T1000 (cell line): Measurements from ENCODE around the gene UTP15.
A peak's percentile ranks its signal among the peaks of the same experiment; 100 is the strongest.

Experiments used
- DNase-seq: peaks from one replicate; lab custom pipeline; 2025; ENCODE audit warnings: mixed read lengths; lab: John Stamatoyannopoulos, UW

UTP15 gene, protein sequence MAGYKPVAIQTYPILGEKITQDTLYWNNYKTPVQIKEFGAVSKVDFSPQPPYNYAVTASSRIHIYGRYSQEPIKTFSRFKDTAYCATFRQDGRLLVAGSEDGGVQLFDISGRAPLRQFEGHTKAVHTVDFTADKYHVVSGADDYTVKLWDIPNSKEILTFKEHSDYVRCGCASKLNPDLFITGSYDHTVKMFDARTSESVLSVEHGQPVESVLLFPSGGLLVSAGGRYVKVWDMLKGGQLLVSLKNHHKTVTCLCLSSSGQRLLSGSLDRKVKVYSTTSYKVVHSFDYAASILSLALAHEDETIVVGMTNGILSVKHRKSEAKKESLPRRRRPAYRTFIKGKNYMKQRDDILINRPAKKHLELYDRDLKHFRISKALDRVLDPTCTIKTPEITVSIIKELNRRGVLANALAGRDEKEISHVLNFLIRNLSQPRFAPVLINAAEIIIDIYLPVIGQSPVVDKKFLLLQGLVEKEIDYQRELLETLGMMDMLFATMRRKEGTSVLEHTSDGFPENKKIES

DNA sequence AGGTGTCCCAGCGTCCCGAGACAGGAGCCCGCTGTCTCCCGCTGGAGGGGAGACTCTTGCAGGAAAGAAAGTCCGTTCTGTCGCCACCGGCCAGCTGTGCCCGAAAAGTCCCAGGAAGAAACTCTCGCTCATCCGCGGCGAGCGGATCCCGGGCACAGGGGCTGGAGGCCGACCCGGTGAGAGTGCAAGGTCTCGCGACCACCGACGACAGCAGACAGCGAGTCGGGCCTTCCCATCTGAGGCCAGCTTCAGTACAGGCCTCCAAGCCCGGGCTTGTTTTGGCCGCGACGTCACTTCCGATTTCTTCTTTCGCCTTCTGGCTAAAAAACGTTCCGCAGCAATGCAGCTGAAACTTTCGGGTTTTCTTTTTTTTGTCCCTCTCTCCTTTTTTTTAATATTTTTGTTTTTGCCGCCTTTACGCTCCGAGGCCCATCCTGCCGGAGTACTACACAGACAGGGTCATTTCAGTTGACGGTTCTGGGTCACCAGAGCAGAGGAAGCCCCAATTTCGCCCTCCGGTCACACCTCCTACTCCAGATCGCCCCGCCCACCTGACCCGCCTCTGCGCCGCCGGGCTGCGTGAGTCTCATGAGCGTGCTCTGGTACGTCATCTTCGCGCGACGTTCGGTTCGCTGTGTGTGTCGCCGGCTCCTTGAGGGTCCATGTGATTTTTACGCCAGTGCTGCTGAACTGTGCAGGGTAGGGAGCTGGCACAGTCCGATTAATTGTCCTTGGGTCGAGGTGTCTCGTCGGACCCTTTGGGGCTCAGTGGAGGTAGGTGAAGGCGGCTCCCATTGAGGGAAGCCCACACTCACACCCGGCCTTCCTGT is at the start of gene UTP15, which contains the start of gene ANKRA2:
TSS of gene UTP15 (plus strand) at position 605 of the 830 bp plus-strand sequence. CDS start 1,602 bp downstream, outside the sequence.
TSS of gene ANKRA2 (minus strand) at position 501 of the 830 bp plus-strand sequence. CDS start 2,758 bp downstream, outside the sequence.
- DNase-seq = peak; percentile 92

DNA sequence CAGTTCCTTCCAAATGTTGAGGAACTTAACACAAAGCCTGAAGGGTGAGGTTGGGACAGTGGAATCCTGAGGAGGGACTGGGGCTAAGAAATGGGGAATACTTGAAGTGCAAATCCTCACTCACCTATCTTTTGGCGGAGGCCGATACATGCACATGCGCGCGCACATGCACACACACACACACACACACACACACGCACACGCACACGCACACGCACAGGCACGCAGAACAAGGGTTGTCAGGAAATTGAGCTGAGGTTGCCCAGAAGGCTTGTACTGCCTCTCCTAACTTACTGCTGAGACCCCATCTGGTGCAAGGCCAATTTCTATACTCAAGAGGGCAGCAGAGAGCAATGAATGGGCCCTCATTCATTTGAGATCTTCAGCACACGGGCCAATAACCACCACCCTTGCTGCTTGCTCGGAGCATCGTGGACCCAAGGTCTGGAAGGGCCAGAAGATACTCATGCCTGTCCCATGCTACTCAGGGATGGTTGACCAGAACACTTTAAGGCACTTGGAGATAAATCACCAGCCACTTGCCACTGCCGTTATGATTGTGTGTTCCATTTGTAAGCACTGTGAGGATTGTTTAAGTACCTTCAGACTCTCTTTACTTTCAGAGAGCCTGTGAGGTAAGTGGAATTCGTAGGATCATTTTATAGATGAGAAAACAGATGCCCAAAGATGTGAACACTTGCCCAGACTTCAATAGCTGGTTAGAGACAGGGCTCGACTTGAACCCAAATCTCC is 45.8 kb upstream of the UTP15 start:
- peak; percentile 59 for DNase-seq

DNA sequence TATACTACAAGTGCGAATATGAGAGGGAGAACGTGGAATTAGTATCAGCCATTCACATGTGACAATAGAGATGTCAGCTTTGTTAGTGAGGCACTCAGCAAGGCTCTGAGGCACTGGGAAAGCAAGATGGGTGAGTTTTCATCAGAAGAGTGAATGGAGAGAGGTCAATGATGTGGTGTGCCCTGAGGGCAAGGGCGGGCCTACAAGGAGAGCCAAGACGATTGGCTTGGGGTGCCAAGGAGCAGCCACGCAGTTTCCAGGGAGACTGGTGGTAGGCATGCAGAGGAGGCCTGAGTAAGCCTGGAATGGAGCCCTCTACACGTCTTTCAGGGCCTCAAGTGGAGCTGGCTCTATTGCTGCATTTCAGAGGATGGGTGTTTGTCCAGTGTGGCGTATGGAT is 42.6 kb upstream of the UTP15 start:
- no peak for DNase-seq

DNA sequence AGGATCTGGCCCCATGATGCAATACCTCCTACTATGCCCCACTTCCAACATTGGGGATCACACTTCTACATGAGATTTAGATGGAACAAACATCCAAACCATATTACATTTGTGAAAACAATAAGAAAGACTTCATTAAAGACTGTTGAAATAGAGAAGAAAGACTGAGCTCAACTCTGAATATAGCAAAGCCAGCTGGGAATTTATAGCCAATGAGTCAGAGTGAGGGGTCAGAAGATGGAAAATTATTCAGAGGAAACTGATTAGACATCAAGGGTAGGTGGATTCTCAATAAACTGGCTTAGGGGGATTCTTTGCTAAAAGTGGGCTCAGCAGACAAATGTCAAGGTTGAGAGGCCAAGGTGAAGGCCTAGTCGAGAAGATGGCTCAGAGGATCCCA is 41.7 kb upstream of the UTP15 start:
- DNase-seq = no peak

DNA sequence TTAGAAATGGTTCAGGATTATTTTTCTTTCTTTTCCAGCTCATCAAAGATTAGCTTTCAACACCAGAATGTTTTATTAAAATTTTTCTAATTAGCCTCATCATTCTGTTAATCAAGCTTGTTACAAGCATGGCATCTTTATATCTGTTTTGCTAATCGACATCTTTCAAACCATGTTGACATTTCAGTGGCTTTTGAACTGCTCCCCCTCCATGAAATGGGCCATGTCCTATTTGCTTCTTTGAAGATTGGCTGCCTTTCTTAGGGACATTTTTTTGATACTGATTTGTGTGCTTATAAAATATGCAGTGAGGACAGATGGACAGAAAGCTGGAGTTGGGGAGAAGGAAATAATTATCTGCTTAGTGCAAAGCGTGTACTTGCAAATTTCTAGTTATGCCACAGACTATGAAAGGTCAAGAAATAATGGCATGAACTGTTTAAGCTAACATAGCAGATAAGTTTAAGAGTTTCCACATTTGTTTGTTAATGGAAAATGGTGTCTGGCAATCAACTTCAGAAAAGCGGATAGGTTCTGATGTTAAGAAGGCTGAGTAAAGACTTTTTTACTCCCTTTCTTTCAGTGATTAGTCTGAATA is 39.8 kb upstream of the UTP15 start:
- no peak for DNase-seq

DNA sequence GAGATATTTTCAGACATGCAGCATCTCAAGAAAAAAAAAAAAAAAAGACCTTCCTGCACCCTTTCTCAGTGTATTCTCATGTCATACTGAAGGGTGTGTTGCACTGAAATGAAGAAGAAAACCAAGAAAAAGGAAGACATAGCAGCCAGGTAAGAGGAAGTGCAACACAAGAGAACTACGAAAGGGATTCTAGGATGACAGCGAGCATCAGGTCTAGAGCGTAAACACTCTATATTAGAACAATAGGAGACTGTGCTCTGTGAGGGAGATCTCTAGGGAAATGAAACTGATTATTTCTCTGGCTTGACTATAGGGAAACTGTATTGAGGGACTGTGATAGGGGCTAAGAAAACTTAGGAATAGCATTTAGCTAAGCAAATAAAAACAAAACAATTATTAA is 37.3 kb upstream of the UTP15 start:
- no peak for DNase-seq

DNA sequence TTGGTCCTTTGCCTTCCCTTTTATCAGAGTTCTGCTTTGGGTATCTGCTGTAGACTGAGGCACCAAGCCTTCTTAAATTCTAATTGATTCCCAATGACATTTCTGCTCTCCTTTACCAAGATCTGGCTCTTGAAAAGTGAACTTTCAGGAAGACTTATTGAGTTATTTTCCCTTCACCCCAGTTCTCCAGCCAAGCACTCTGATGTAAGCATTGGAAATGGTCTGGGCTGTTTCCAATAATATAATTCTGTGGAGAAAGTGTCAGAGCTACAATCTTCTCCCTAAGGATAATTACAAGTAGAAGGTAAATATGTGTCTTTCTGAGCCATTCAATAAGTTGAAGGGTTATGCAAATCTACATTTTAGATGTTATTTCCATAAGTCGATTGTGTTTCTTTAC is 36.5 kb upstream of the UTP15 start:
- DNase-seq = no peak

DNA sequence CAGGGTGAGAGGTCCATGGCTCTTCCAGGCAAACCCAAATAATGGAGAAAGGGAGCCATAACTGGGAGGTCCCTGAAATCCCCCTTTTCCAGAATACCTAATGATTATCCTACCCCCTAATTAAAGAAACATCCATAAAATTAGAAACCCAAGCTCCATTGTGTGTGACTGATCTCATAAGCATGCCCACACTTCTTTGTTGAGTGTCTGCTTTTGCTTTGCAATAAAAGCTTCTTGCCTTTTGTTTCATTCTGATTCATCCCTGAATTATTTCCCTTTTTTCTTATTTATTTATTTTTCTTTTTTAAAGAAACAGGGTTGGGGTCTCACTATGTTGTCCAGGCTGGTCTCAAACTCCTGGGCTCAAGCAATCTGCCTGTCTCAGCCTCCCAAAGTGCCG is 34.2 kb upstream of the UTP15 start:
- no peak for DNase-seq

DNA sequence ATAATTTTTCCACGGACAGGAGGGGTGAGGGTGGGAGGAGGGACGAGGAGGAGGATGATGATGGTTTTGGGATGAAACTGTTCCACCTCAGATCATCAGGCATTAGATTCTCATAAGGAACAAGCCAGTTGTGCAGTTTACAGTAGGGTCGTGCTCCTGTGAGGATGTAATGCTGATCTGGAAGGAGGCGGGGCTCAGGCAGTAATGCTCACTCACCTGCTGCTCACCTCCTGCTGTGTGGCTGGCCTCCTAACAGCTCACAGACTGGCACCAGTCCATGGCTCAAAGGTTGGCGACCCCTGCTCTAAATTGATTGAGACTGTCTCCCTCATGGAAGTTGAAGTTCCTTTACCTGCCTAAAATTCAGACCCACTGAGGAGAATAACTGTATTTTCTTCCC is 33.3 kb upstream of the UTP15 start:
- no peak for DNase-seq

DNA sequence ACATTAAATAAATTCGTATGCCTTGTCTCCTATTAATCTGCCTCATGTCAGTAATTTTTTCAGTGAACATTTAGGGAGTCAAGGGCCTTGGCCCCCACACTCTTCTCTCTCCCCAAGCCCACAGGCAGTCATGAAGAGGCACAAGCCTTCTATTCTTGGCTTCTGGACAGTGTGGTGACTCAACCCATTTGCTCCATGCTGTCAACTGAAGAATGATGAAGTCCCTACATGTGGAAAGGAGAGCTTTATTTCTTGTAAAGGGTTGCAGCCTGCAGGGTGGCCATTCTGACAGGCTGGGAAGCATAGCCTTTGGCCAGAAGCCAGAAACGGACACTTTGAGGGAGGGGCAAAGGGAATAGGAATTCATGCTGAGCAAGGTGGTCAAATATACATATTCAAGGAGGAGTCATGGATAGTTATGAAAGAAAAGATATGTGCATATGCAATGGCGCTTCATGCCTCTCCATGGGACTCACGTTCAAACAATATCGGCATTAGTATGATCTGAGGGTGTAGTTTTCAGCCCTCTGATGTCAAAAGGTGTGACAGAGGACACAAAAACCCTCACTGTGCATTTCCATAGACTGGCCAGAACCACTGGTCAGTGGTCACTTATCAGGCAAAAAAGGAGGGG is 31.4 kb upstream of the UTP15 start:
- DNase-seq = no peak

DNA sequence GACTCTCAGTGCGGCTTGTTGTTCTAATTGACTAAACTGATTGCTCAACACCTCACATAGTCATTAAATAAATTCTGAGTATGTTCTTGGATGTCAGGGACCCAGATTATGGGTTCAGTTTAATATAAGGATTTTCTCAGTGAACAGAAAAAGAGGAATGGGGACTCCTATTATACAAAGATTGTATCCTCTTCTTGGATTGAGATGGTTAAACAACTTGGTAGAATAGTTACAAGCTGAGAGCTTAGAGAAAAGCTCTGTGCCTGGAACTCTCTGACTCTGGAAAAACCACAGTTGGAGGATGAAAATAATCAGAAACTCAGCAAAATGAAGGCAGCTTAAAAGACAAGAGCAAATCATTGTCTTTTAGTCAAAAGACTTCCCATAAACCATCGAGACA is 30.6 kb upstream of the UTP15 start:
- no peak for DNase-seq

DNA sequence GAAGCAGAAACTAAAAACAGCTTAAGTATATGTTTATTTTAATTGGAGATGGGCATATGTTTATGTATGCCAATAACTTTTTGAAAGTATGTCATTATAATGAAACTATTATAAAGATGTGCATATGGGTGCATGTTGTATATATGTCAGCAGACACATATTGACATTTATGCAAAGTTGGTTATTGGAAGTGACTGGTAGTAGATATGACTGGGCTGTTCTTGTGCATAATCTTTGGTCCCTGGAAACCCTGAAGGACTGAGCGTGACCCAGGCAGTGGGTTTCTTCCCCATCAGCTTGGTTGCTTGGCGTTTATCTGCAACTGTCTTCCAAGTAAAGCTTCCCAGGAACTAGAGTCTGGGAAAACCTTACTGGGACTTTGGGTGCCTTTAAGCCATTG is 25.8 kb upstream of the UTP15 start:
- DNase-seq = no peak

DNA sequence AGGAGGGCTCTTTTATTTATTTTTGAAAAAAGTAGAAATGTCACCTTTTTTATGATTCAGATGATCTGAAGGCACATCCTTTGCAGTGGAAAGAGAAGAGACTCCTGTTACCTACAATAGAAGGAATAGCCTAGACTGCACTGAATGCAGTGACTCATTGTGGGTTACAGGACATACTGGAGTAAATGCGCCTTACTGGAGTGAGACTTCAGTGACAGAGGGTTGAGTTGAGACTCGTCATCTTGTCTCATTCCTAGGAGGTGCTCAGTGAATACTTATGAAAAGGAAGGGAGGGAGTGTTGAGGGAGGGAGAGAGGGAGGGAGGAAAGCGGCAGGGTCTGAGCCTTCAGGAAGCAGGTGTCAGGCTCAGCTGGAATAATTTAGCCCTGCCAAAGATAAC is 25.4 kb upstream of the UTP15 start:
- DNase-seq = peak; percentile 12

DNA sequence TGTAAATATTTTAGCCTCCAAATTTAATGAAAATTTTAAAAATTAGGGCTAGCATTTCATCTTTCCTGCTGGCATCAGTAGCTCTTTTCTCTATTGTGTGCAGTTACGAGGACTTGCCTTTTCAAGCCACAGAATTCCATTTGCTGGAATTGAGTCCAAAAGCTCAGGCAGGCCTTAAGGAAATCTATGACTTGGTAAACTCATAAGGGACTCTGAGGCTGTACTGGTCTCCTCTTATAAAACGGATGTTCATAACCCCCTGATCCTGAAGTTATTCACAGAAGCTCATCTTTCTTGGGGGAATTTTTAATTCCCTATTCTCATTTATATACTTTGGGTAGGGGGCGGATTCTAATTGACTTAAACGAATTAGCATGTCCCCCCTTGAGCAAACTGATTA is 23.5 kb upstream of the UTP15 start:
- DNase-seq = no peak

DNA sequence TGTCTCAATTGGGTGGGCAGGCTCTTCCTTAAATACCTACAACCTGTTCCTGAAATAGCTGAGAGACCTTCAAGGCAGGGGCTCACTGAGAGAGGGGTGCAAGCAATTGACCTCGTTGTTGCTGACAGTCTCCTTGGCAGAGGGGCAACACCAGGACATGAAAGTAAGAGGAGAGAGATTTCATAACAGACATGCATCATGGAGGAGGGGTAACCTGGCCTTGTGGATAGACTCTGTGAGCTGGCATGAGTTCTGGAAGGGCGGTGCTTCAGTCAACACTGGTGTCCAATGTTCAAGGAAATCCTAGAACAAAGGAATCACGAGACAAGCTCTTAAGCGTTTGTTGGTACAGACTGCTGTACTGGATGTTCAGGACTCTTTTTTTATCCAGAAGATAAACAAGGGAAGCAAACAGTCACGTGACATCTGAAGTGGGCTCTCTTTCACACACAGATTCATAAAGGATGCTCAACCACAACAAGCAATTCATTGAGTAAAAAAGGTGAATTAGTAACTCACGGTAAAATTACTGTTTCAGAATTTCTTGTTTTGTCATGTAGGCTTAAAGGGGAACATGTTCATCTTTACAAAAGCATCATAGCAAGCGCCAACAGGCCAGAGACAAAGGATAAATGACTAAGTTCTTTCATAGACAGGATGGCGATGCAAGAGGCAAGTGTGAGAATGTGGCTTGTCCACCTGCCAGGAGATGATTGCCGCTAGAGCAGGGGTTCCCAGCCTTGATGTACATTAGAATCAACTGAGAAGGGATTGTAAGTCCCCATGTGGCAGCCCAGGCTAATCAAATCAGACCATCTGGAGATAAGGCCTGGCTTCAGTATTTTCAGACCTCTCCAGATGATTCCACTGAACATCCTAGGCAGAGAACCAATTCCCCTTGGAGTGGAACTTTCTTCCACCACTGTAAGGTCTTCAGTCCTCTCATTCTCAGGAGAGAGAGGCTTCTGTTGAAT is 20.8 kb upstream of the UTP15 start:
- DNase-seq = no peak

DNA sequence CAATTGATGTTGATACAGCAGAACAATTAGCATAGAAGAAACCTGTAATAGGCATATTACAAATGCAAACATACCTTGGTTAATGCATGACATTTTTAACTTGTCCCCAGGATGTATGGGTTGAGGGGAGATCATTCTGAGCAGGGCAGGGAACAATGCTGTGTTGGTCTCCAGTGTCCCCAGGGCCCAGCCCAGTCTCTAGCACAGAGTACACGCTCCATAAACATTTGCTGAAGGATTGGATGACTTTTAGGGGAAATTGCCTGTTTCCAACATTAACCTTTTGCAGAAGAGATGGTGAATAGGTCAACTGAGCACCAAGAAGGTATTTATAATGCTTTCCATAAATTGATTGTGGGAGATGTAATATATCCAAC is 20.2 kb upstream of the UTP15 start:
- DNase-seq = no peak

DNA sequence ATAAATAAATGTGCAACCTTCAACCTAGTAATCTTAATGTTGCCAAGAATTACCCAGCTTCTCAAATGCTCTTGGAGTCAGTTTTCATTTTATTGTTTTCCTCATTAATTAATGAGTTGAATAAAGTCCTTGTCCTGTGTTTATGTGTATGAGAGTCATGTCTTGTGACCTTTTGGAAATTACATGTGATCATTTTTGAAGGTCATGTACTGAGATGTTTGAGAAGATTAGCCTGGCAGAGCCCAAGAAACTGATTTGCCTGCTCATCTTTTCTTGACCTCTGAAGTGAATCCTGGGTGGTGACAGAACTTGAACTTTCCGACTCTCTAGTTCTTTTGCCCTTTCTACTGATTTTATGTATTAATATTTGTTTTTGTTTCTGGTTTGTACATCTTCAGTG is 15.5 kb upstream of the UTP15 start:
- no peak for DNase-seq

DNA sequence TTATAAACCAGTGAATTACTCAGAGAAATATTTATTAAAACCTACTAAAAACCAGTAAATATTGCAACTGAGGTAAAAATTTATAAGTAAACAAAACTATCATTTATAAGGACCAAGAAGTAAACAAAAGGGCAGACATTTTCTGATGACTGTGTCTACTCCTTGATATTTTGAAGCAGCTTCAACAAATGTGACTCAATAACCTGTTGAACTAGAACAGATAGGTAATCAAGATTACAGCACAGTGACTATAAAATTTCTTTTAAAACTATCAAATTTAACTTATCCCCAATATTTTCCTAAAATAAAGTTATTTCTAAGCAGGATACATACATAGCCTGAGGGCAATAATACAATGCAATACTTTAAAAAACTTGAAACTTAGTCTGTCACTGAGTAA is 12.9 kb upstream of the UTP15 start:
- no peak for DNase-seq

DNA sequence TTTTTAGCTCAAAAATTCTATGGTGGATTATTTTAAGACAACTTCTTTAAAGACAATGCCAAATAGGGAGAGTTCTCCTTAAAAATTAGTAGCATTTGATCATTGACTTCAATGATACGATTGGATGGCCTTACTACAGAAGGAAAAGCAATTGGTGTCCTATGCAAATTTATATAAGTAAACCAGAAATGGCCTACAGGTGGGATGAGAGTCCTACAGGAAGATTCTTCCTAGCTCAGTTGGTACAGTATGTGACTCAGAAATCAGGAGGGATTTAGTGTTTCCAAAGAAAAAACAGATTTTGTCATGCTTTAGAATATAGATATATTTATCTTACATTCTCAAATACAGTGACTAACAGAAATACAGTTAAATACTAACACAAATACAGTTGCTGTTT is 6.6 kb upstream of the UTP15 start:
- no peak for DNase-seq

DNA sequence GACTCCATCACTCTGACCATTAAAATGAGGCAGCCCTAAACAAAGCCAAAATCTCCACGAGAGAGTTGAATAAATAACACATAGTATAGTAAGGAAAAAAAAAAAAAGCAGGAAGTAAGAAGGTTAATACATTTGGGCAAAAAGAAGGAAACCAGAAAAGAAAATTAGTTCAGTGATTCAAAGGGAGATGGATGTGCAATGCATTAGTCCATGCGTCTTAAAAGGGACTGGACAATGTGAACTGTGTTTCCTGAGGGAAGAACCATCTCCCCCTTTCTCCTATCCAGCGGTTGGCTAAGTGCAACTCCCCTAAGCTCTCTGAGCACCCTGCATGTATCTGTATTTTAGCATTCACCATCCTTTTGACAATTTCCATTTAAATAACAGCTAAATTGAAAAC is 1.5 kb upstream of the UTP15 start:
- DNase-seq = no peak
